Neural progenitor cell (in vitro differentiated cells): Measurements from ENCODE around the gene TSC22D3.

Experiments used
- EZH2 ChIP-seq: fragments of 200-600 bp; sonication (generic); IDR thresholded peaks from 2 replicates; pipeline ENCODE4 v1.6.1; 2017; ENCODE audit warnings: antibody characterized with exemption, mild to moderate bottlenecking, moderate library complexity
- EZH2phosphoT487 ChIP-seq: fragments of 200-600 bp; sonication (generic); IDR thresholded peaks from 2 replicates; pipeline ENCODE4 v1.6.1; 2017; ENCODE audit warnings: antibody characterized with exemption
- TF ChIP-seq, protein P1 (sequence below): fragments of 200-600 bp; sonication (generic); IDR thresholded peaks from 2 replicates; pipeline ENCODE4 v1.5.1; 2017; ENCODE audit warnings: antibody characterized with exemption, mild to moderate bottlenecking

DNA sequence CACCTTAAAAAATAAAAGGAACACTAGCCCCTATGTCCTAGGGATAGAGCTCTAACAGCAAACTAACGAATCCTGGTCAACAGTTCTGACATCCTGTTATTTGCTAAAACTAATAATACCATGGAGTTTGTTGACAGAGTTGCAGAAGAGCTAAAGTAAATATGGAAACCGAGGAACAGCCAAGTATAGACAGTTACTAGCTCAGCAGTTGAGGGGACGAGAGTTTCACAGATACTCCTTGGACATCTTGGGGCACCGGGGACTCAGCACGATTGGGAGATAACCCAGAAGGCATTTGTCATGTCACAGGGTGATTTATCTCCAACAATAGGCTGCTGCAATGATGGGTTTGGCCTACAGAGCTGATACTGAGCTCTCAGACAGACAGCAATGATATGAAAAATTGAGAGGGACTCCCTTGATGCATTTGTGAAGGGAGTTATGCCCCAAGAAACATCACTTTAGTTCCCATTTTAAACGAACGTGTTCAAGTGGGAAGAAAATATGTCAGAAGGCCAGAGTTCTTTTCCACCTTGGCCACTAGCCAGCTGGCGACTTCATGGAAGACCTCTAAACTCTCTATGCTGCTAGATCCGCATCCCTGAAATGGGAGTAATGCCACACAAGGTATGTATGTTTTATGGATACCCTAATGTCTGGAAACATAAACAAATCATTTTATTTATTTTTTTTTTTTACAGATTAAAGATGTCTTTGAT is 48.6 kb downstream of the TSC22D3 start:
- TF ChIP-seq, protein P1, sequence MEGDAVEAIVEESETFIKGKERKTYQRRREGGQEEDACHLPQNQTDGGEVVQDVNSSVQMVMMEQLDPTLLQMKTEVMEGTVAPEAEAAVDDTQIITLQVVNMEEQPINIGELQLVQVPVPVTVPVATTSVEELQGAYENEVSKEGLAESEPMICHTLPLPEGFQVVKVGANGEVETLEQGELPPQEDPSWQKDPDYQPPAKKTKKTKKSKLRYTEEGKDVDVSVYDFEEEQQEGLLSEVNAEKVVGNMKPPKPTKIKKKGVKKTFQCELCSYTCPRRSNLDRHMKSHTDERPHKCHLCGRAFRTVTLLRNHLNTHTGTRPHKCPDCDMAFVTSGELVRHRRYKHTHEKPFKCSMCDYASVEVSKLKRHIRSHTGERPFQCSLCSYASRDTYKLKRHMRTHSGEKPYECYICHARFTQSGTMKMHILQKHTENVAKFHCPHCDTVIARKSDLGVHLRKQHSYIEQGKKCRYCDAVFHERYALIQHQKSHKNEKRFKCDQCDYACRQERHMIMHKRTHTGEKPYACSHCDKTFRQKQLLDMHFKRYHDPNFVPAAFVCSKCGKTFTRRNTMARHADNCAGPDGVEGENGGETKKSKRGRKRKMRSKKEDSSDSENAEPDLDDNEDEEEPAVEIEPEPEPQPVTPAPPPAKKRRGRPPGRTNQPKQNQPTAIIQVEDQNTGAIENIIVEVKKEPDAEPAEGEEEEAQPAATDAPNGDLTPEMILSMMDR = no peak
- TF ChIP-seq EZH2 = no peak
- no peak for TF ChIP-seq EZH2phosphoT487
